Upper lobe of left lung (tissue), 6 donors: ENCODE results near the gene RASSF4. TPM values are rescaled to one million over a fixed set of nuclear protein-coding genes. Genes with fewer than 3 reads are reported as not detected.

ENCODE experiments used
- ATAC-seq, 2 donors: fragments of 200-7000 bp; cut with Tn5 transposase; one replicate each; pipeline ENCODE4 v1.9.1; 2022; ENCODE audit warnings: mild to moderate bottlenecking in 2 of 2, moderate library complexity in 2 of 2; ENCODE audit not compliant: low FRiP score in 2 of 2
- DNase-seq, 2 donors: peaks; one replicate each; pipeline ENCODE4 v3.0.0-alpha.2; 2019 to 2020
- H3K27ac ChIP-seq, 4 donors: fragments of 200-600 bp; sonication (generic); one replicate each; pipeline ENCODE4 v1.5.1; 2016 to 2019
- H3K27me3 ChIP-seq, 4 donors: fragments of 200-600 bp; sonication (generic); one replicate each; pipeline ENCODE4 v1.5.1; 2017 to 2019
- H3K36me3 ChIP-seq, 4 donors: fragments of 200-600 bp; sonication (generic); one replicate each; pipeline ENCODE4 v1.5.1; 2016 to 2019
- H3K4me1 ChIP-seq, 4 donors: fragments of 200-600 bp; sonication (generic); one replicate each; pipeline ENCODE4 v1.5.1; 2018 to 2019
- H3K4me3 ChIP-seq, 4 donors: fragments of 200-600 bp; sonication (generic); one replicate each; pipeline ENCODE4 v1.5.1; 2017 to 2019; ENCODE audit warnings: mild to moderate bottlenecking in 2 of 4, moderate library complexity in 1 of 4
- H3K9me3 ChIP-seq, 4 donors: fragments of 200-600 bp; sonication (generic); one replicate each; pipeline ENCODE4 v1.5.1; 2018 to 2019
- CTCF ChIP-seq, 6 experiments: fragments of 450-650 bp in 4 of 6; fragments of 200-600 bp in 2 of 6; sonication (generic) in 2 of 6; IDR thresholded peaks; one replicate each; pipeline ENCODE4 v1.5.1; 2016 to 2019; ENCODE audit warnings: antibody characterized with exemption in 6 of 6
- EP300 ChIP-seq, 4 donors: sonication (generic); formaldehyde crosslinking; IDR thresholded peaks; one replicate each; pipeline ENCODE4 v1.5.1; 2017; ENCODE audit warnings: antibody characterized with exemption in 4 of 4, control low read depth in 2 of 4
- POLR2A ChIP-seq, 4 donors: fragments of 450-650 bp; IDR thresholded peaks; one replicate each; pipeline ENCODE4 v1.5.1; 2016 to 2017; ENCODE audit warnings: antibody characterized with exemption in 4 of 4, mild to moderate bottlenecking in 2 of 4
- POLR2AphosphoS5 ChIP-seq, 2 donors: sonication (generic); formaldehyde crosslinking; IDR thresholded peaks; one replicate each; pipeline ENCODE4 v1.5.1; 2017; ENCODE audit warnings: antibody characterized with exemption in 2 of 2
- WGBS, 2 donors: methylation state at CpG; one replicate each; pipeline ENCODE4 v1.1.5; 2017 to 2018; 5-methylcytosine and 5-hydroxymethylcytosine counted together
- total RNA-seq, 6 donors: library from RNA; depleted of rRNA in 4 of 6; stranded (reverse); fragments of >200 nt in 4 of 6; gene quantifications; one replicate each; pipeline versions ENCODE4 v1.1.0 to v1.2.1, GENCODE V29; 2016 to 2021
- donor health status: DM: no; HTN: no; CAD: no; lungs with moderate emphysema.
- donor health status: DM: no; HTN: yes; CAD: no; lungs with severe emphysema.

The RASSF4 gene
- total RNA-seq, 6 donors from 2014 or later = 23.4 to 194 (median 48.0) TPM

GRCh38 chr10:44928462-44928861 lies 31.1 kb upstream of the RASSF4 start:
- TF ChIP-seq POLR2A (IDR thresholded peaks at IDR 0.05) (no peak), POLR2AphosphoS5 (IDR thresholded peaks at IDR 0.05) (no peak), EP300 (IDR thresholded peaks at IDR 0.05) (no peak), CTCF (IDR thresholded peaks at IDR 0.05) (no peak)
- Histone ChIP-seq H3K27me3 (no peaks in the 10 kb centered on the region), H3K27ac (no peak overlapping the region), H3K4me1 (peaks cover 5 to 10% (median 7%) of the 10 kb centered on the region in 4 donors), H3K4me3 (no peak overlapping the region), H3K36me3 (no peaks in the 10 kb centered on the region), H3K9me3 (no peaks in the 10 kb centered on the region)
- ATAC-seq = no peak
- no peak for DNase-seq

- H3K27me3 ChIP-seq = no peaks in the 10 kb centered on the region
- ATAC-seq = no peak
- H3K4me1 ChIP-seq = peaks cover 5 to 10% (median 7%) of the 10 kb centered on the region in 4 donors
- WGBS, 2 donors = 88 to 92% methylated on average over 7 to 8 of the region's 8 CpGs
- no peaks in the 10 kb centered on the region for H3K9me3 ChIP-seq
- no peak overlapping the region for H3K27ac ChIP-seq
- TF ChIP-seq POLR2AphosphoS5 (IDR thresholded peaks at IDR 0.05) (no peak), EP300 (IDR thresholded peaks at IDR 0.05) (no peak), CTCF (IDR thresholded peaks at IDR 0.05) (no peak), POLR2A (IDR thresholded peaks at IDR 0.05) (no peak)
- DNase-seq = peak in 1 of 2 donors; percentile 15
- H3K36me3 ChIP-seq = no peaks in the 10 kb centered on the region
- no peak overlapping the region for H3K4me3 ChIP-seq
Observed at GRCh38 chr10:44929356-44930255, 30.0 kb upstream of the RASSF4 start.

GRCh38 chr10:44930904-44931620 lies 28.5 kb upstream of the RASSF4 start:
- Histone ChIP-seq H3K27ac (no peak overlapping the region), H3K27me3 (no peaks in the 10 kb centered on the region), H3K4me3 (no peak overlapping the region), H3K9me3 (no peaks in the 10 kb centered on the region), H3K36me3 (no peaks in the 10 kb centered on the region), H3K4me1 (peaks cover 12 to 19% (median 17%) of the 10 kb centered on the region in 4 donors)
- no peak for TF ChIP-seq EP300 (IDR thresholded peaks at IDR 0.05)
- ATAC-seq = no peak
- 79 to 85% methylated on average over 4 of the region's 4 CpGs for WGBS, 2 donors
- no peak for DNase-seq

- H3K9me3 ChIP-seq = no peaks in the 10 kb centered on the region
- DNase-seq (no peak), ATAC-seq (no peak)
- no peaks in the 10 kb centered on the region for H3K27me3 ChIP-seq
- no peak overlapping the region for H3K27ac ChIP-seq
- H3K4me1 ChIP-seq = peaks cover 13 to 26% (median 20%) of the 10 kb centered on the region in 4 donors
- H3K4me3 ChIP-seq = no peak overlapping the region
- 84 to 87% methylated on average over 4 to 10 of the region's 10 CpGs for WGBS, 2 donors
- H3K36me3 ChIP-seq = no peaks in the 10 kb centered on the region
- TF ChIP-seq POLR2A (IDR thresholded peaks at IDR 0.05) = no peak
- TF ChIP-seq CTCF (IDR thresholded peaks at IDR 0.05) = no peak
- no peak for TF ChIP-seq POLR2AphosphoS5 (IDR thresholded peaks at IDR 0.05)
- TF ChIP-seq EP300 (IDR thresholded peaks at IDR 0.05) = no peak
Observed at GRCh38 chr10:44931621-44932516, 27.7 kb upstream of the RASSF4 start.
